Esophagus squamous epithelium (tissue), 5 donors: ENCODE results near the gene EXOC3L1. TPM values are rescaled to one million over a fixed set of nuclear protein-coding genes. Genes with fewer than 3 reads are reported as not detected.
A peak's percentile ranks its signal among the peaks of the same experiment; 100 is the strongest.

ENCODE experiments used
- DNase-seq: peaks from one replicate; lab custom pipeline; 2025; lab: John Stamatoyannopoulos, UW
- H3K27ac ChIP-seq, 4 donors: fragments of 200-600 bp; sonication (generic); one replicate each; pipeline ENCODE4 v1.5.1; 2016 to 2019; ENCODE audit warnings: mild to moderate bottlenecking in 1 of 4
- H3K27me3 ChIP-seq, 4 donors: fragments of 200-600 bp; sonication (generic); 1 replicate in 3 of 4; 2 replicates in 1 of 4; pipeline versions ENCODE4 v1.5.1 to v1.6.0; 2017 to 2021; ENCODE audit warnings: antibody characterized with exemption in 1 of 4
- H3K36me3 ChIP-seq, 3 donors: fragments of 200-600 bp; sonication (generic); one replicate each; pipeline ENCODE4 v1.5.1; 2016 to 2019
- H3K4me1 ChIP-seq, 3 donors: fragments of 200-600 bp; sonication (generic); one replicate each; pipeline ENCODE4 v1.5.1; 2017 to 2019
- H3K4me3 ChIP-seq, 4 donors: fragments of 200-600 bp; sonication (generic); 1 replicate in 3 of 4; 2 replicates in 1 of 4; pipeline ENCODE4 v1.5.1; 2016 to 2019; ENCODE audit warnings: mild to moderate bottlenecking in 2 of 4, moderate library complexity in 1 of 4
- H3K9me3 ChIP-seq, 3 donors: fragments of 200-600 bp; sonication (generic); one replicate each; pipeline ENCODE4 v1.5.1; 2016 to 2019
- CTCF ChIP-seq, 6 experiments: fragments of 450-650 bp in 4 of 6; fragments of 200-600 bp in 2 of 6; sonication (generic) in 2 of 6; IDR thresholded peaks; one replicate each; pipeline ENCODE4 v1.5.1; 2016 to 2019; ENCODE audit warnings: antibody characterized with exemption in 6 of 6, mild to moderate bottlenecking in 4 of 6, moderate library complexity in 4 of 6
- POLR2A ChIP-seq, 4 donors: fragments of 450-650 bp; IDR thresholded peaks; one replicate each; pipeline ENCODE4 v1.6.1; 2017; ENCODE audit warnings: antibody characterized with exemption in 4 of 4, mild to moderate bottlenecking in 4 of 4, moderate library complexity in 3 of 4
- WGBS, 2 donors: methylation state at CpG; one replicate each; pipeline ENCODE4 v1.1.5; 2018; 5-methylcytosine and 5-hydroxymethylcytosine counted together
- intact Hi-C: fragments of 100-400 bp; cut with DNase I; formaldehyde crosslinking; loops from one replicate; pipeline ENCODE4 v1.15.0; 2022
- total RNA-seq, 4 donors: library from RNA; depleted of rRNA; stranded (reverse); fragments of >200 nt; gene quantifications; one replicate each; pipeline ENCODE4 v1.1.0, GENCODE V29; 2016
- donor health status: DM: yes; HTN: yes; CAD: no.

Gene EXOC3L1
- total RNA-seq, 4 donors from 2014 or later = 1.1 to 2.3 (median 1.4) TPM

- peaks cover 0 to 12% (median 0%) of the 10 kb centered on the region in 3 donors for H3K36me3 ChIP-seq
- intact Hi-C loops = no loop called here
- no peak for DNase-seq
- no peak overlapping the region for H3K4me3 ChIP-seq
- H3K4me1 ChIP-seq = peaks cover 39 to 94% (median 59%) of the 10 kb centered on the region in 3 donors
- H3K27me3 ChIP-seq = no peaks in the 10 kb centered on the region
- H3K9me3 ChIP-seq = no peaks in the 10 kb centered on the region
- peak in 4 of 6 experiments; percentile 9 to 34 (median 20) for TF ChIP-seq CTCF (IDR thresholded peaks at IDR 0.05)
- no peak for TF ChIP-seq POLR2A (IDR thresholded peaks at IDR 0.05)
- WGBS, 2 donors = 59 to 60% methylated on average over 6 to 8 of the region's 13 CpGs
- H3K27ac ChIP-seq = peak overlapping the region; percentile 74 to 90 (median 84)
Observed at GRCh38 chr16:67179421-67180080, 10.4 kb downstream of the EXOC3L1 start.

- peak overlapping the region; percentile 74 to 90 (median 84) for H3K27ac ChIP-seq
- intact Hi-C loops = no loop called here
- H3K9me3 ChIP-seq = no peaks in the 10 kb centered on the region
- peaks cover 48 to 100% (median 65%) of the 10 kb centered on the region in 3 donors for H3K4me1 ChIP-seq
- H3K36me3 ChIP-seq = peaks cover 0 to 12% (median 0%) of the 10 kb centered on the region in 3 donors
- no peak for DNase-seq
- 4 to 9% methylated on average over 3 to 11 of the region's 73 CpGs for WGBS, 2 donors
- peak overlapping the region; percentile 38 to 70 (median 50) for H3K4me3 ChIP-seq
- no peaks in the 10 kb centered on the region for H3K27me3 ChIP-seq
- TF ChIP-seq CTCF (IDR thresholded peaks at IDR 0.05) (peak in 2 of 6 experiments; percentile 20 to 28), POLR2A (IDR thresholded peaks at IDR 0.05) (peak in 2 of 4 donors; percentile 26 to 56)
Observed at GRCh38 chr16:67177743-67178699, 11.9 kb downstream of the EXOC3L1 start.

GRCh38 chr16:67176662-67177061 is 13.3 kb downstream of the EXOC3L1 start:
- no peaks in the 10 kb centered on the region for H3K27me3 ChIP-seq
- 66 to 77% methylated on average over 5 to 8 of the region's 12 CpGs for WGBS, 2 donors
- intact Hi-C loops = no loop called here
- no peak overlapping the region for H3K4me3 ChIP-seq
- no peak overlapping the region for H3K27ac ChIP-seq
- DNase-seq = no peak
- peaks cover 48 to 99% (median 60%) of the 10 kb centered on the region in 3 donors for H3K4me1 ChIP-seq
- H3K9me3 ChIP-seq = no peaks in the 10 kb centered on the region
- TF ChIP-seq POLR2A (IDR thresholded peaks at IDR 0.05) (no peak), CTCF (IDR thresholded peaks at IDR 0.05) (no peak)
- H3K36me3 ChIP-seq = peaks cover 0 to 12% (median 0%) of the 10 kb centered on the region in 3 donors

GRCh38 chr16:67174706-67175231 is 15.2 kb downstream of the EXOC3L1 start:
- peaks cover 0 to 12% (median 0%) of the 10 kb centered on the region in 3 donors for H3K36me3 ChIP-seq
- intact Hi-C loops = no loop called here
- peaks cover 60 to 99% (median 66%) of the 10 kb centered on the region in 3 donors for H3K4me1 ChIP-seq
- 31 to 55% methylated on average over 8 to 12 of the region's 31 CpGs for WGBS, 2 donors
- TF ChIP-seq POLR2A (IDR thresholded peaks at IDR 0.05) (no peak), CTCF (IDR thresholded peaks at IDR 0.05) (no peak)
- peak overlapping the region; percentile 94 to 97 (median 94) for H3K27ac ChIP-seq
- H3K9me3 ChIP-seq = no peaks in the 10 kb centered on the region
- H3K27me3 ChIP-seq = peaks cover 0 to 4% (median 0%) of the 10 kb centered on the region in 4 donors
- peak overlapping the region; percentile 37 to 69 (median 51) for H3K4me3 ChIP-seq
- DNase-seq = no peak
